ENCODE results near the gene SSTR3. TPM values are rescaled to one million over a fixed set of nuclear protein-coding genes. Genes with fewer than 3 reads are reported as not detected.

The SSTR3 gene
- total and polyA plus RNA-seq, 9 of the 15 experiments (the other 6 are each of a cell fraction or from before 2014, with no cell fraction given), result 0.03 TPM; not detected in 8

- peak; percentile 82; the same call in 1 of the 2 replicates for TF ChIP-seq KAT7 (CRISPR knock-in tag; IDR thresholded peaks at IDR 0.05; ENCODE audit: borderline replicate concordance)
- TF ChIP-seq ZNF668 (CRISPR knock-in tag; IDR thresholded peaks at IDR 0.05), result no peak
- TF ChIP-seq HBP1 (CRISPR knock-in tag; IDR thresholded peaks at IDR 0.05), result 0 out of 2 replicates have a peak, but pooled peaks have one; percentile 31
- no peak for TF ChIP-seq ZNF224 (CRISPR knock-in tag; IDR thresholded peaks at IDR 0.05)
- TF ChIP-seq PHB (CRISPR knock-in tag; IDR thresholded peaks at IDR 0.05), result no peak
- peak; percentile 72 to 82 for TF ChIP-seq E2F6 (IDR thresholded peaks at IDR 0.05; ENCODE audit: borderline replicate concordance in 1 of 2, extremely low read depth in 1 of 2, insufficient read depth in 1 of 2, insufficient read length in 1 of 2, low read depth in 1 of 2, low read length in 1 of 2, poor library complexity in 1 of 2, severe bottlenecking in 1 of 2)
- TF ChIP-seq KHSRP (IDR thresholded peaks at IDR 0.05), result no peak
- no peak for TF ChIP-seq PPARD (CRISPR knock-in tag; IDR thresholded peaks at IDR 0.05)
- no peak for TF ChIP-seq TRIM24 (IDR thresholded peaks at IDR 0.05)
- TF ChIP-seq GABPB1 (CRISPR knock-in tag; IDR thresholded peaks at IDR 0.05), result peak; percentile 90
- TF ChIP-seq TBP (optimal IDR thresholded peaks at IDR 0.05; ENCODE audit: low read depth, low read length), result peak; percentile 24
- no peak for TF ChIP-seq ZNF311 (CRISPR knock-in tag; IDR thresholded peaks at IDR 0.05)
- TF ChIP-seq TARDBP (IDR thresholded peaks at IDR 0.05), result 0 out of 2 replicates have a peak, but pooled peaks have one; percentile 29
- TF ChIP-seq CBX3 (IDR thresholded peaks at IDR 0.05; ENCODE audit: borderline replicate concordance in 1 of 2, low read length in 2 of 2), result no peak; a peak in 1 of 3 replicates
- TF ChIP-seq CHD7 (IDR thresholded peaks at IDR 0.05; ENCODE audit: low read depth, low read length), result no peak
Measured at GRCh38 chr22:37199103-37199759, 13.0 kb downstream of the SSTR3 start (continued).

Data from K562 (cell line).